Liver (tissue), 9 donors: ENCODE data around the gene FRG2B. TPM values are rescaled to one million over a fixed set of nuclear protein-coding genes. Genes with fewer than 3 reads are reported as not detected.
"Not testable (repeated sequence)": the region's sequence is repeated elsewhere in the genome, so short reads cannot be mapped to it uniquely, and the experiment has no call there.

Source experiments
- DNase-seq: peaks from one replicate; pipeline ENCODE4 v3.0.0-alpha.2; 2017; ENCODE audit warnings: low spot score
- H3K27ac ChIP-seq, 2 donors: one replicate each; pipeline ENCODE4 v1.7.0; 2013; ENCODE audit warnings: inconsistent platforms in 2 of 2, low read length in 2 of 2, control low read depth in 1 of 2, low read depth in 1 of 2, mild to moderate bottlenecking in 1 of 2
- H3K27me3 ChIP-seq, 4 donors: one replicate each; pipeline versions ENCODE4 v1.6.1 to v1.7.0; 2013; ENCODE audit warnings: low read length in 3 of 4, inconsistent platforms in 1 of 4, mild to moderate bottlenecking in 1 of 4, moderate library complexity in 1 of 4; ENCODE audit not compliant: control insufficient read depth in 4 of 4, insufficient read depth in 4 of 4
- H3K36me3 ChIP-seq, 4 donors: one replicate each; pipeline versions ENCODE4 v1.6.1 to v1.7.0; 2013; ENCODE audit warnings: low read length in 3 of 4, mild to moderate bottlenecking in 3 of 4, low read depth in 1 of 4, moderate library complexity in 1 of 4; ENCODE audit not compliant: control insufficient read depth in 4 of 4, insufficient read depth in 3 of 4
- H3K4me1 ChIP-seq, 4 donors: one replicate each; pipeline versions ENCODE4 v1.6.1 to v1.7.0; 2013; ENCODE audit warnings: low read length in 3 of 4, mild to moderate bottlenecking in 3 of 4, moderate library complexity in 1 of 4; ENCODE audit not compliant: control insufficient read depth in 4 of 4, insufficient read depth in 4 of 4
- H3K4me3 ChIP-seq, 3 donors: one replicate each; pipeline versions ENCODE4 v1.6.1 to v1.7.0; 2013; ENCODE audit warnings: low read length in 3 of 3, control low read depth in 1 of 3, low read depth in 1 of 3, mild to moderate bottlenecking in 1 of 3
- H3K9ac ChIP-seq, 2 donors: one replicate each; pipeline ENCODE4 v1.7.0; 2013; ENCODE audit warnings: low read length in 2 of 2, mild to moderate bottlenecking in 2 of 2, moderate library complexity in 2 of 2, control low read depth in 1 of 2, low read depth in 1 of 2
- H3K9me3 ChIP-seq, 4 donors: one replicate each; pipeline versions ENCODE4 v1.6.1 to v1.7.0; 2013; ENCODE audit warnings: low read length in 3 of 4; ENCODE audit not compliant: control insufficient read depth in 4 of 4
- FOXA1 ChIP-seq: IDR thresholded peaks from 2 replicates; pipeline ENCODE4 v1.6.1; 2016; ENCODE audit warnings: antibody characterized with exemption
- GABPA ChIP-seq, 2 donors: IDR thresholded peaks in 1 of 2; conservative IDR thresholded peaks in 1 of 2; 2 replicates each; pipeline ENCODE4 v1.6.1; 2016; ENCODE audit warnings: antibody characterized with exemption in 2 of 2, mild to moderate bottlenecking in 1 of 2, moderate library complexity in 1 of 2
- HNF4A ChIP-seq, 2 donors: conservative IDR thresholded peaks; 2 replicates each; pipeline ENCODE4 v1.6.1; 2016; ENCODE audit warnings: antibody characterized with exemption in 2 of 2, mild to moderate bottlenecking in 2 of 2
- HNF4G ChIP-seq: IDR thresholded peaks from 2 replicates; pipeline ENCODE4 v1.6.1; 2016; ENCODE audit warnings: antibody characterized with exemption
- JUND ChIP-seq, 2 donors: IDR thresholded peaks; 2 replicates each; pipeline ENCODE4 v1.6.1; 2016; ENCODE audit warnings: antibody characterized with exemption in 2 of 2
- MAX ChIP-seq: IDR thresholded peaks from 2 replicates; pipeline ENCODE4 v1.6.1; 2016; ENCODE audit warnings: antibody characterized with exemption
- NR2F2 ChIP-seq: IDR thresholded peaks from 2 replicates; pipeline ENCODE4 v1.6.1; 2016; ENCODE audit warnings: antibody characterized with exemption
- RAD21 ChIP-seq, 2 donors: IDR thresholded peaks; 2 replicates each; pipeline ENCODE4 v1.6.1; 2016; ENCODE audit warnings: antibody characterized with exemption in 2 of 2, mild to moderate bottlenecking in 2 of 2
- RXRA ChIP-seq, 2 donors: IDR thresholded peaks; 2 replicates each; pipeline ENCODE4 v1.6.1; 2017 to 2018; ENCODE audit warnings: antibody characterized with exemption in 2 of 2, mild to moderate bottlenecking in 1 of 2
- TAF1 ChIP-seq: conservative IDR thresholded peaks from 2 replicates; pipeline ENCODE4 v1.6.1; 2016; ENCODE audit warnings: antibody characterized with exemption, mild to moderate bottlenecking
- YY1 ChIP-seq: IDR thresholded peaks from 2 replicates; pipeline ENCODE4 v1.6.1; 2016; ENCODE audit warnings: antibody characterized with exemption, mild to moderate bottlenecking
- WGBS: extraction: QIAGEN DNeasy Blood & Tissue Kit; methylation state at CpG from one replicate; pipeline ENCODE4 v1.1.7; 2013; 5-methylcytosine and 5-hydroxymethylcytosine counted together
- polyA plus RNA-seq, 2 donors: library from polyadenylated mRNA; stranded (reverse) in 1 of 2; unstranded in 1 of 2; fragments of 200-250 nt in 1 of 2; fragments of >200 nt in 1 of 2; fragmentation: Nextera tagmentation in 1 of 2; extraction: Ambion mirVana in 1 of 2; gene quantifications; one replicate each; pipeline versions ENCODE4 v1.2.1 to v1.2.3, GENCODE V29; 2013 to 2015
- total RNA-seq, 2 donors: library from RNA; depleted of rRNA; stranded (reverse); fragments of >200 nt; gene quantifications; one replicate each; pipeline ENCODE4 v1.2.3, GENCODE V29; 2014
- TF ChIP-seq, protein P1 (sequence below): IDR thresholded peaks from 2 replicates; pipeline ENCODE4 v1.6.1; 2016; ENCODE audit warnings: antibody characterized with exemption
- TF ChIP-seq, protein P2 (sequence below): fragments of 150-350 bp; IDR thresholded peaks from 2 replicates; pipeline ENCODE4 v1.5.1; 2017; ENCODE audit warnings: improper control_type of control experiment, low read depth, low read length; ENCODE audit not compliant: missing input control
- TF ChIP-seq, protein P3 (sequence below): IDR thresholded peaks from 2 replicates; pipeline ENCODE4 v1.6.1; 2016; ENCODE audit warnings: antibody characterized with exemption
- TF ChIP-seq, protein P4 (sequence below): IDR thresholded peaks from 2 replicates; pipeline ENCODE4 v1.6.1; 2016; ENCODE audit warnings: antibody characterized with exemption, mild to moderate bottlenecking
- donor health status: healthy.
- donor health status: healthy.
- donor health status: healthy.
- donor health status: healthy.
- donor health status: healthy.

Gene FRG2B
- total and polyA plus RNA-seq, 4 donors, result not detected

- Histone ChIP-seq H3K27me3 (no peaks in the 10 kb centered on the region), H3K4me1 (peaks cover 0 to 9% (median 0%) of the 10 kb centered on the region in 4 donors), H3K9ac (no peak overlapping the region), H3K4me3 (no peak overlapping the region), H3K9me3 (no peaks in the 10 kb centered on the region), H3K36me3 (no peaks in the 10 kb centered on the region), H3K27ac (no peak overlapping the region)
- WGBS, result 5% methylated on average over 3 of the region's 3 CpGs
- TF ChIP-seq, protein P1, sequence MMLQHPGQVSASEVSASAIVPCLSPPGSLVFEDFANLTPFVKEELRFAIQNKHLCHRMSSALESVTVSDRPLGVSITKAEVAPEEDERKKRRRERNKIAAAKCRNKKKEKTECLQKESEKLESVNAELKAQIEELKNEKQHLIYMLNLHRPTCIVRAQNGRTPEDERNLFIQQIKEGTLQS, result no peak
- TF ChIP-seq RAD21 (IDR thresholded peaks at IDR 0.05), result peak; percentile 84
- TF ChIP-seq, protein P2, sequence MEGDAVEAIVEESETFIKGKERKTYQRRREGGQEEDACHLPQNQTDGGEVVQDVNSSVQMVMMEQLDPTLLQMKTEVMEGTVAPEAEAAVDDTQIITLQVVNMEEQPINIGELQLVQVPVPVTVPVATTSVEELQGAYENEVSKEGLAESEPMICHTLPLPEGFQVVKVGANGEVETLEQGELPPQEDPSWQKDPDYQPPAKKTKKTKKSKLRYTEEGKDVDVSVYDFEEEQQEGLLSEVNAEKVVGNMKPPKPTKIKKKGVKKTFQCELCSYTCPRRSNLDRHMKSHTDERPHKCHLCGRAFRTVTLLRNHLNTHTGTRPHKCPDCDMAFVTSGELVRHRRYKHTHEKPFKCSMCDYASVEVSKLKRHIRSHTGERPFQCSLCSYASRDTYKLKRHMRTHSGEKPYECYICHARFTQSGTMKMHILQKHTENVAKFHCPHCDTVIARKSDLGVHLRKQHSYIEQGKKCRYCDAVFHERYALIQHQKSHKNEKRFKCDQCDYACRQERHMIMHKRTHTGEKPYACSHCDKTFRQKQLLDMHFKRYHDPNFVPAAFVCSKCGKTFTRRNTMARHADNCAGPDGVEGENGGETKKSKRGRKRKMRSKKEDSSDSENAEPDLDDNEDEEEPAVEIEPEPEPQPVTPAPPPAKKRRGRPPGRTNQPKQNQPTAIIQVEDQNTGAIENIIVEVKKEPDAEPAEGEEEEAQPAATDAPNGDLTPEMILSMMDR, result peak; percentile 47
- DNase-seq, result no peak
These were observed 17.7 kb downstream of the FRG2B start for GRCh38 chr10:133608855-133609254.

DNA sequence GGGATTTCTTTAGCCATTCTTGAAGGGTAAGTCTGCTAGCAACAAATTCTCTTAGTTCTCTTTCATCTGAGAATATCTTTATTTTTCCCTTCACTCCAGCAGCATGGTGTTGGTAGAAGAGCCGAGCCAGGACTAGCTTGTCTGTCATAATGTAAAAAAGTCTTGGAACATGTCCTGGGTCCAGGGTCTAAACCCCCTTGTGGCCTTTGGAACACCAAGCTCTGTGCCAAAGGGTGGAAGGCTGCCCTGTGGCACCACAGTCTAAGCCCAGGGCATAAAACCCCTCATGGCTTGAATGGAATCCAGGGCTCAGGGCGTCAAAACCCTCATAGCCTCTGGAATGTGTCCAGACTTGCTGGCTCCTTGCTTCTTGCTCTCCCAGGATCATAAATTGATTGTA is 23.2 kb downstream of the FRG2B start:
- H3K4me1 ChIP-seq, result peaks cover 0 to 12% (median 5%) of the 10 kb centered on the region in 4 donors
- TF ChIP-seq HNF4G (peak; percentile 49), HNF4A (conservative IDR thresholded peaks at IDR 0.05) (peak; percentile 75 to 88)
- not testable (repeated sequence) for H3K27me3 ChIP-seq, H3K9ac ChIP-seq, H3K4me3 ChIP-seq, H3K9me3 ChIP-seq, H3K27ac ChIP-seq, H3K36me3 ChIP-seq, DNase-seq
- 33% methylated on average over 2 of the region's 2 CpGs for WGBS

DNA sequence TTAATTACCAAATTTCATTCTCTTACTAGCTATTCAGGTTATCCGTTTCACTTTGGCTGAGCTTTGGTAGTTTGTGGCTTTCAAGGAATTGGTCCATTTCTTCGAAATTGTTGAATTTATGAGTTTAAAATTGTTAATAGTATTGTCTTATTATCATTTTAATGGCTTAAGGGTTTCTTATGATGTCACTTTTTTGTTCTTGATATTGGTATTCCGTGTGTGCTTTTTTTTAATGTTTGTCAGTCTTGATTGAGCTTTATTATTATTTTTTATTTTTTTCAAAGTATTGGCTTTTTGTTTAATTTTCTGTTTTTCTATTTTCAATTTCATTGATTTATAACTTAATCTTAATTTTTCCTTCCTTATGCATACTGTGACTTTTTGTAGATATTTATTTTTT is 25.9 kb downstream of the FRG2B start:
- DNase-seq, result no peak
- no peaks in the 10 kb centered on the region for H3K27me3 ChIP-seq
- no peak for TF ChIP-seq RXRA (IDR thresholded peaks at IDR 0.05)
- TF ChIP-seq JUND (IDR thresholded peaks at IDR 0.05), result no peak
- TF ChIP-seq, protein P1, result no peak
- TF ChIP-seq TAF1, result no peak
- TF ChIP-seq, protein P3, sequence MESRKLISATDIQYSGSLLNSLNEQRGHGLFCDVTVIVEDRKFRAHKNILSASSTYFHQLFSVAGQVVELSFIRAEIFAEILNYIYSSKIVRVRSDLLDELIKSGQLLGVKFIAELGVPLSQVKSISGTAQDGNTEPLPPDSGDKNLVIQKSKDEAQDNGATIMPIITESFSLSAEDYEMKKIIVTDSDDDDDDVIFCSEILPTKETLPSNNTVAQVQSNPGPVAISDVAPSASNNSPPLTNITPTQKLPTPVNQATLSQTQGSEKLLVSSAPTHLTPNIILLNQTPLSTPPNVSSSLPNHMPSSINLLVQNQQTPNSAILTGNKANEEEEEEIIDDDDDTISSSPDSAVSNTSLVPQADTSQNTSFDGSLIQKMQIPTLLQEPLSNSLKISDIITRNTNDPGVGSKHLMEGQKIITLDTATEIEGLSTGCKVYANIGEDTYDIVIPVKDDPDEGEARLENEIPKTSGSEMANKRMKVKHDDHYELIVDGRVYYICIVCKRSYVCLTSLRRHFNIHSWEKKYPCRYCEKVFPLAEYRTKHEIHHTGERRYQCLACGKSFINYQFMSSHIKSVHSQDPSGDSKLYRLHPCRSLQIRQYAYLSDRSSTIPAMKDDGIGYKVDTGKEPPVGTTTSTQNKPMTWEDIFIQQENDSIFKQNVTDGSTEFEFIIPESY, result no peak
- no peak for TF ChIP-seq HNF4A (conservative IDR thresholded peaks at IDR 0.05)
- TF ChIP-seq GABPA (IDR thresholded peaks at IDR 0.05 in 1 of 2, conservative IDR thresholded peaks at IDR 0.05 in 1 of 2), result no peak
- TF ChIP-seq NR2F2, result no peak
- no peak for TF ChIP-seq FOXA1
- TF ChIP-seq, protein P2, result no peak
- TF ChIP-seq MAX, result no peak
- TF ChIP-seq YY1, result no peak
- TF ChIP-seq, protein P4, sequence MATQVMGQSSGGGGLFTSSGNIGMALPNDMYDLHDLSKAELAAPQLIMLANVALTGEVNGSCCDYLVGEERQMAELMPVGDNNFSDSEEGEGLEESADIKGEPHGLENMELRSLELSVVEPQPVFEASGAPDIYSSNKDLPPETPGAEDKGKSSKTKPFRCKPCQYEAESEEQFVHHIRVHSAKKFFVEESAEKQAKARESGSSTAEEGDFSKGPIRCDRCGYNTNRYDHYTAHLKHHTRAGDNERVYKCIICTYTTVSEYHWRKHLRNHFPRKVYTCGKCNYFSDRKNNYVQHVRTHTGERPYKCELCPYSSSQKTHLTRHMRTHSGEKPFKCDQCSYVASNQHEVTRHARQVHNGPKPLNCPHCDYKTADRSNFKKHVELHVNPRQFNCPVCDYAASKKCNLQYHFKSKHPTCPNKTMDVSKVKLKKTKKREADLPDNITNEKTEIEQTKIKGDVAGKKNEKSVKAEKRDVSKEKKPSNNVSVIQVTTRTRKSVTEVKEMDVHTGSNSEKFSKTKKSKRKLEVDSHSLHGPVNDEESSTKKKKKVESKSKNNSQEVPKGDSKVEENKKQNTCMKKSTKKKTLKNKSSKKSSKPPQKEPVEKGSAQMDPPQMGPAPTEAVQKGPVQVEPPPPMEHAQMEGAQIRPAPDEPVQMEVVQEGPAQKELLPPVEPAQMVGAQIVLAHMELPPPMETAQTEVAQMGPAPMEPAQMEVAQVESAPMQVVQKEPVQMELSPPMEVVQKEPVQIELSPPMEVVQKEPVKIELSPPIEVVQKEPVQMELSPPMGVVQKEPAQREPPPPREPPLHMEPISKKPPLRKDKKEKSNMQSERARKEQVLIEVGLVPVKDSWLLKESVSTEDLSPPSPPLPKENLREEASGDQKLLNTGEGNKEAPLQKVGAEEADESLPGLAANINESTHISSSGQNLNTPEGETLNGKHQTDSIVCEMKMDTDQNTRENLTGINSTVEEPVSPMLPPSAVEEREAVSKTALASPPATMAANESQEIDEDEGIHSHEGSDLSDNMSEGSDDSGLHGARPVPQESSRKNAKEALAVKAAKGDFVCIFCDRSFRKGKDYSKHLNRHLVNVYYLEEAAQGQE, result no peak
- H3K4me3 ChIP-seq, result no peak overlapping the region
- no peak overlapping the region for H3K27ac ChIP-seq
- H3K9ac ChIP-seq, result no peak overlapping the region
- no peaks in the 10 kb centered on the region for H3K36me3 ChIP-seq
- peaks cover 0 to 12% (median 5%) of the 10 kb centered on the region in 4 donors for H3K4me1 ChIP-seq
- no peaks in the 10 kb centered on the region for H3K9me3 ChIP-seq
- 81% methylated on average over 3 of the region's 3 CpGs for WGBS
